T-helper 1 cell (primary cell): ENCODE data around the gene CDC42EP4.

Experiments
- DNase-seq, 5 donors: peaks; one replicate each; pipeline ENCODE4 v3.0.0-alpha.2; 2012 to 2020

CDC42EP4 gene

DNA sequence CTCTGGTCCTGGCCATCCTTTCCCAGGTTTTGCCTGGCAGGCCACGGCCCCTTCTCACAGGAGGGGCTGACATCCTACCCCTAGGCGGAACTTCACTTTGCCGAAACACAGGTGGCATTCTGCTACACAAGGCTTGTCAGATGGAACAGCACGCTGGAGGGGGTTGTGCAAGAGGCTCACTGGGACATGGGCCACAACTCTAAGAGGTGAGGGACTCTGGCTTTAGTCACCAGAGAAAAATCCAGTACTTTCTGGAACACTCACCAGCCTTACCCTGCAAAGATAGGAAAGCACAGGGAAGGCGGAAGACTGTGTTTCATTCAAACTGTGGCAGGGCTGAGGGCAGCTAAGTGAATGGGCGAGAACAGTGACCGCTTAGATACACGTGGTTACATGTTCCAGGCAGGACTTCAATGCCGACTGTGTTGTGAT is 18.3 kb downstream of the CDC42EP4 start:
- no peak for DNase-seq

DNA sequence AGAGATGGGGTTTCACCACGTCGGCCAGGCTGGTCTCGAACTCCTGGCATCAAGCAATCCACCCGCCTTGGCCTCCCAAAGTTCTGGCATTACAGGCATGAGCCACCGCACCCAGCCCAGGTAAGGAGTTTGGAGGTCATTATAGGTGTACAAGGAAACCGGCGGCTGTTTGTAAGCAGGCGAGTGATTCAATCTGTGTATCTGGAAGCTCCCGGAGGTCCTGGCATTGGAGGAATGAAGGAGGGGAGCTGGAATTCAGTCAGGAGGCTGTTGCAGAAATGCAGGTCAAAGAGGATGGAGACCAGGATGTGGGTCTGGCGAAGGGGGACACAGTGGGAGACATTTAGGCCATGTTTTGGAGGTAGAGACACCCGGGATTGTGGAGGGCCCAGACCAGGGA is 18.8 kb downstream of the CDC42EP4 start:
- DNase-seq: no peak

DNA sequence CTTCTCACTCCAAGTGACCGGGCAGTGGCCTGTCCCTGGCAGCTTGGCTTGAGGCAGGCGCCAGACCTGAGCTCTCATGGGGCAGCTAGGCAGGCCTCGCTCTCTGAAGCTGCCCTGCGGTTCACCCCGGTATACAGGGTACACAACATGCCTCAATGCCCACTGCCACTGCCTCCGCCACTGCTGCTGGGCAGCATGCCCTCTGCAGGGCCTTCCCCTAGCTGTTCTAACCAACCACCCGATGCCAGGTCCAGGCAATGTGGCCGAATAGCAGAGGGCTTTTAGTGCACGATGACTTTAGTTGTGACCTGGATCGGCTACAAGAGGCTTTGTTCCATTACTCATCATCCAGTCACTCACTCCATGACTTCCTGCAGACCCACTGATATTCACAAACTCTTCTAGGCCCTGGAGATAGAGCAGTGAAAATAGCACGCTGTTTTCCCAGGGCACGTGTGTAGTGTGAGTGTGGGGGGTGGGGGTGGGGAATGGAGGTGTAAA is 19.7 kb downstream of the CDC42EP4 start:
- no peak for DNase-seq

DNA sequence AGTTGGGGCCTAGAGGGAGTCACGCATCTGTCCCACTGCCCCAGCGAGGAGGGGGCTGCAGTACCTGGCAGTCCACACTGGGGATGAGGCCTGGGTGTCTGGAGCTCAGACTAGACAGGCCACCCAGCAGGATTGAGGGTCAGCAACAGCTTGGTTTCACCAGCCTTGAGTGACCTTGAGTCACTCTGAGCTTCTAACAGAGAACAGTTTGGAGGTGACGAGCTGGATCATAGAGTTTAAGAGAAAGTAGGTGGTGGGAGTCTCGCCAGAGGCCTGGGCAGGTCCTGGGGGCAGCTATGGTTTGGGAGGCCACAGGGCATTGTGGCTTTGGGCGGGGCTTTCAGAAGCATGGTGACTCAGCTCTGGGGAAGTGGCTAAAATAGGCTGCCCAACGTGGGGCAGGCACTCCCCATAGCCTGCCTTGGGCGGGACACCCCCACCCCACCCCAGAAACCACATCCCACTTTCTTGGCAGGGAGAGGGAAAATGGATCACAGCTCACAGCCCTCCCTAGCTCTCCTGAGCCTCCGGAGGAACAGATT is 20.5 kb downstream of the CDC42EP4 start:
- DNase-seq: no peak

DNA sequence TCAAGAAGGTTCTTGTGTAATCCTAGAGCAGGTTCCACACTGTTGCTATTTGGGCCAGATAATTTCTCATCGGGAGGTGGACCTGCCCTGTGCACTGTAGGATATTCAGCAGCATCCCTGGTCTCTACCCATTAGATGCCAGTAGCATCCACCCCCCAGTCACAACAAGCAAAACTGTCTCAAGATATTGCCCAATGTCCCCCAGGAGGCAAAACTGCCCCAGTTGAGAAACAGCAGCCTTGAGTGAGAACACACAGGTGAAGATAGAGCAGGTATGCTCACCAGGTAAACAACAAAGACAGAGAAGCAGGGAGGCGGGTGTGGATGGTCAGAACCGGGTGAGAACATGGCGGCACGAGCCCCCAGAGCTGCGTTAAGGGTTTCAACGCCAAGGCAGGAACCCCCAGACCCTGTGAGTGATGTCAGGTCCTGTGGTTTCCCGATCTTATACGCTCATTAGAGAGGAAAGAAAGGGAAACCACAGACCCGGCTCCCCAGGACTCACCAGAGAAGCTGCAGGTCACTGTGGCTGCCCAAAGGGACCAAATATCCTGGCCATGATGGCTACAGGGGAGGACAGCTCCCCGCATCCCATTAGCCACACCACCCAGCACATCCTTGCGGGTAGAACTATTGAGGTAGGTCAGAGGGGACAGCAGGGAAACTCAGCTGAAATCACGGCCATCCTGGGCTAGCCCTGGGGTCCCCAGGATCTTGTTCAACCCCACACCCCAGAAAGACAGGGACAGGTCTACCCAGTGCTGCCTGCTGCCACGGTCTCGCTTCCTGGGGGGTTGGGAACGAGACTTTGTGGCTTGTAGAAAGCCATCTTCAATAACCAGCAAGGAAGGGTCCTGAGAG is 21.2 kb downstream of the CDC42EP4 start:
- no peak for DNase-seq

DNA sequence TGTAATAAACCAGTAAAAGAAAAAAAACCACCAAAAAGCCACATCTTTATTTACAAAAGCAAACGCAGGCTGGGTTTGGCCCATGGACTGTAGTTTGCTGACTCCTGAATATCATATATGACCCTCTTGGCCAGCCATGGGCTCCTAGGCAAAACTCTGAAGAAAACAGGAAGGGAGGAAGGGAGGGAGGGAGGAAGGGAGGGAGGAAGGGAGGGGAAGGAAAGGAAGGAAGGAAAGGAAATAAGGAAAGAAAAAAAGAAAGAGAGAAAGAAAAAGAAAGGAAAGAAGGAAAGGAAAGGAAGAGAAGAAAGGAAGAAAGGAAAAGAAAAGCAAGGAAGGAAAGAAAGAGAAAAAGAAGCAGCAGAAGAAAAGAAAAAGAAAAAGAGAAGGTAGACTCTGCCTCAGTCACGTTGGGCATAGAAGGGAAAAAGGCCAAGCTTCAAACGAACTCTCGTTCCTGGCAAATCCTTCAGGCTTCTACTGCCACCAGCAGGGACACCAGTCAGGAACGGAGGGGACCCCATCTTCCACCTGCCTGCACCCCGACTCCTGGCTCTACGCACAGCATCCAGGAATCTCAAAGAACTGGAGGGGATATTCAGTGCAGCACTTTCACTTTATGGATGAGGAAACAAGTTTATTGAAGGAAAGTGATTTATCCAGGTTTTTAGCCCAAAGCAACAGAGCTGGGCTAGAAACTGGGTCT is 22.1 kb downstream of the CDC42EP4 start:
- no peak for DNase-seq

DNA sequence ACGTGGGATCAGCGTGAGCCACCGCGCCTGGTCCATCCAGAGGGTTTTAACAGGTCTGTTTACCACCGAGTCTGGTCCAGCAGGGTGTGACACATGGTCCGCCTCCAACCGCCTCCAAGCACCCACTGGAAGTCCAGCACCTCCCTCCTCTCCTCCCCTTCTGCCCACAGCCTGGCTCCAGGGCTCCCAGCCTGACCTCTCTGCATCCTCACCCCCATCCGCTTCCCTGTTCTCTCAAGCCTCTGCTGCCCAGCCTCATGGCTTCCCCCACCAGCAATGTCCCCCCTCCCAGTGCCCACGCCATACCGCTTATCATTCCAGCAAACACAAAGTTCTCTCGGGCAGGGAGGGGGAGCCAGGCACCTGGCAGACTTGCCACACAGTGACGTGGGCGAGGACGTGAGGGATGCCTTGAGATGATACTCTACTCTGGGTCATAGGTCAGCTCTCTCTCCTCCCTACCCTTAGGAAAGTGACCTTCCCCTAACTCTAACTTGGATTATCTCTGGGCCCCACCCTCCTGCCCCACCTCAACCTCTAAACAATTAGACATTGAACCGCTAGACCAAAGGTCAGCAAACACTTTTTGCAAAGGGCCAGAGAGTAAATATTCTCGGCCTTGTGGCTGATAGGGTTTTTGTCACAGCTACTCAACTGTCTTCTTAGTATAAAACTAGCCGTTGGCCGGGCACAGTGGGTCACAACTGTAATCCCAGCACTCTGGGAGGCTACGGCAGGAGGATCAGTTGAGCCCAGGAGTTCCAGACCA is 23.1 kb downstream of the CDC42EP4 start:
- no peak for DNase-seq

DNA sequence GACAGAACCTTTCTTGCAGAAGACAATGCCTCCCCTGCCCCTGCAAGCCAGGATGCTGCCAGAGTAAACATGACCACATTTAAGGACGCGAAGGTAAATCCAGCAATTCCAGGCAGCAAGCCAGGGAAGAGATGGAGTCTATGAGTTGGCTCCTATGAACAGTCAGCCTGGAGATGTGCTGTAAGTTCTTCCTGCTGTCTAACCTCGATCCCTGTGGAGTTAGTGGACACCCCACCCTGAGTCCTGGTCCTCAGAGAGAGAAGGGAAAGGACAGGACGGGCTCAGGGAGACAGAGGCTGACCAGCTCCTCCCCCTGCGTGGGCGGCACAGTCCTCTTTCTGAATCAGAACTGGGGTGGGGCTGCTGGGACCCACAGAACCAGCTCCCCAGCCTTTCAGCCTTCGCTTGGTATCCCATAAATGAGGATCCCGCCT is 24.9 kb downstream of the CDC42EP4 start:
- no peak for DNase-seq

DNA sequence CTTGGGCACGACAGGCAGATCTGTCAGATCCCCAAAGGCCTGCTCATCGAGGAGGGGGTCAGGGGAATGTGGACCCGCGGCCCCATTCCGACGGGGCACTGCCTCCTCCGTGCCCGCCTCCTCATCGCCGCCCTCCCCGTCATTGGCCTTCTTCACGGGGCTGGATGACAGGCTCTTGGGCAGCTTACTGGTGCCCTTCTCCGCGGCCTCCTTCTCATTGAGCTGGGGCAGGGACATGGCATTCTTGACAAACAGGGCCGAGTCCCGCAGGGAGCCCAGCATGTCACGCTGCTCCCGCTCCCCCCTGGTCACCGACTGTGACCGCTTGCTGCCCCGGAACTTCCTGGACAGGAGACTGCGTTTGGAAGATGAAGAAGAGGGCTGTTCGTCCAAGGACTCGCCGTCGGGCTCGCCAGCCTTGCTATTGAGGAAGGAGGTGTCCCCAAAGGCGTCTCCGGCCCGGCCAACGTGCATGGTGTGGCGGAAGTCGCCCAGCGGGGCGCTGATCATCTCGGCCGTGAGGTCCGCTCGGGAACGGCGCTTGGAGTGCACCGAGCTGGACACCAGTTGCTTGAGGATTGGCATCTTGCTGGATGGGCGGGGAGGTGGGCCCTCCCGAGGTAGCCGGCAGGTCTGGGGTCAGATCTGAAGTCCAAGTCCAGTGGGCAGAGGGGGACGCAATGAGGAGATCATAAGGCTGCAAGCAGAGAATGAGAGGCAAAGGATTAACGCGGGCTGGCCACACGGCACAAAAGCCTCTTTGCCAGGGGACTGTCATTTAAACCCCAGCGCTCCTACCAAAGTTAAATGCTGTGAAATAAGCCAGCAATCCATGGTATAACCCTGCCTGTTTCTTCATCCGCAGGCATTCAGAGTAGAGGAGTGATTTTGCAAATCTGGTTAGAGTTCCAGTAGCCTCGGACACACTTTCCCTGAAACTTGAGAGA is 25.6 kb downstream of the CDC42EP4 start:
- DNase-seq: no peak

DNA sequence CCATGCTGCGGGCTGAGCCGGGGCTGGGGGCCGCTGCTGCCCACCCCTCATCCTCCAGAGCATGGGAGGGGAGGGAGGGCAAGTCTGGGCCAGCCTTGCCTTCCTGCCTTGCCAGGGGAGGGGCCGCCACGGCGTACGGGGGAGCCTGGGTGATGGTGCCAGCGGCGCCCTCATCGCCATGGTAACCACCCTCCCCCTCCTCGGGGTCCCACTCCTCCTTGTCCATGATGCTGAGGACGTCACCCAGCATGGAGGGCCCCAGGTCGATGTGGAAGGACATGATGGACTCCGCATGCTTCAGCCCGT is 26.2 kb downstream of the CDC42EP4 start:
- DNase-seq: no peak

DNA sequence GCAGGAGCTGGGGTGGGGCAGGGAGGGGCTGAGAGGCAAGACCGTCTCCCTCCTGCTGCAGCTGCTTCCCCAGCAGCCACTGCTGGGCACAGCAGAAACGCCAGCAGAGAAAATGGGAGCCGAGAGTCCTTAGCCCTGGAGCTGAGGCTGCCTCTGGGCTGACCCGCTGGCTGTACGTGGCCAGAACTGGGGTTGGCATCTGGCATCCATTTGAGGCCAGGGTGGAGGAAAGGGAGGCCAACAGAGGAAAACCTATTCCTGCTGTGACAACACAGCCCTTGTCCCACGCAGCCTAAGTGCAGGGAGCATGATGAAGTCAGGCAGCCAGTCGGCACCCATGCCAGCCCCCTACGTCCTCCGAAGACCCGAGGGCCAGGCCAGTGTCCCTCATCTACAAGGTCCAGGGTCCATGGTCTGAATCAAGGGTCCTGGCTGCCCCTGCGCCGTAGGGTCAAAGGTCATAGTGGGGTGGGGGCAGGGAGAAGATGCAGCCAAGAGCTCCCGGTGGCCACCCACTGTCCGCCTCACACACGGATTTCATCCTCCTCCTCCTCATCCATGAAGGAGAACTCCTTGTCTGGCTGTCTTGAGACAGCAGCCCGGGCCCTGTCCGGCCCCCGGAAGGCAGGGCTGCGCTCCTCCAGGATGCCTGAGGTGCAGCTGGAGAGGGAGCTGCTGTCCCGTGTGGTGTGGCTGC is 26.7 kb downstream of the CDC42EP4 start:
- no peak for DNase-seq

DNA sequence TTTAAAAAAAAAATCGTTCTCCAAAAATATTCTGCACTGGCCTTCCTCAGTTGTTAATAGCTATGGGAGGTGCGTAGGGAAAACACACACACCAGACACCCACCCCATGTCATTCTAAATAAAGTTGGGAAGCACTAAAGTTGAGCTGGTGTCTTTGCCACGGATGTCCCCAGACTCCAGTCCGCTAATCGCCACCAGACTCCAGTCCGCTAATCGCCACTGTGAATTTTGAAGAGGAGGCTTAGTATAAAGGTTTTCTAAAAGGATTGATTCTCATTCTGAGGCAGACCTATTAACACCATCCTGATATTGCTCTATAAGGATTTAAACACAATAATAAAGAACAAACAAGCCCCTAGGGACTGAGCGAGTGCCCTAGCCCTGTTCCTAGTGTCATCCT is 27.4 kb downstream of the CDC42EP4 start:
- no peak for DNase-seq

DNA sequence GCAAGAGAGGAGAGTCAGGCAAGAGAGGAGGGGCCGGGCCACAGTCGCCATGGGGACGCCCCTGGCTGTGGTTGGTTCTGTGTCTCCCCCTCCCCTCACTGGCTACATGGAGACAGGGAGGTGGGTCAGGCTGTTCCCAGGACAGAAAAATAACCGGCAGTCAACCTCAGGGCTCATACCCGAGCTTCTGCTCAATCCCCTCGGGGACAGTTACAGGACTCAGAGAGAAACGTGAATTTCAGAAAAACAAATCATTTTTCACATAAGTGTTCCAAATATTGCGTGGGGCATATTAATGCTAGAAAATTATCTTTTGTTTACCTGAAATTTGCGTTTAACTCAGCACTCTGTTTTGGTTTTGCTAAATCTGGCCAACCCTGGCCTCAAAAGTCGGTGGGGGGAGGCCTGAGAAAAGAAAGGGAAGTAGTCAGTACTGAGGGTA is 27.9 kb downstream of the CDC42EP4 start:
- no peak for DNase-seq

DNA sequence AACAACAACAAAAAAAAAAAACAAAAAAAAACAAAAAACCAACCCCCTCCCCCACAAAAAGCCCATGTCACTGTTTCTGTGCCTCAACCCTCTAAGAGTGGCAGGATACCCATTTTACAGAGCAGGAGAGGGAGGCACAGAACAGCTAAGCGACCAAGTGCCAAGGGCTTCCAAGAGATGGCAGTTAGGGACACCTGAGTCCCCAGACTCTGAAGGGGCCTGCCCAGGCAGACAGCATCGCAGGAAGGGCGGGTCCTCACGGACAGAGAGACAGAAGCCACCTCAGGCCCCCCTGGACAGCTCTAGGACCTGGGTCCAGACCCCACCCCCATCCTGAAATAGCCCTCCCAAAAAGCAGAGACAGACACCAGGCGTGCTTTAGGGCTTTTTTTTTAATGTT is 28.6 kb downstream of the CDC42EP4 start:
- DNase-seq: no peak

DNA sequence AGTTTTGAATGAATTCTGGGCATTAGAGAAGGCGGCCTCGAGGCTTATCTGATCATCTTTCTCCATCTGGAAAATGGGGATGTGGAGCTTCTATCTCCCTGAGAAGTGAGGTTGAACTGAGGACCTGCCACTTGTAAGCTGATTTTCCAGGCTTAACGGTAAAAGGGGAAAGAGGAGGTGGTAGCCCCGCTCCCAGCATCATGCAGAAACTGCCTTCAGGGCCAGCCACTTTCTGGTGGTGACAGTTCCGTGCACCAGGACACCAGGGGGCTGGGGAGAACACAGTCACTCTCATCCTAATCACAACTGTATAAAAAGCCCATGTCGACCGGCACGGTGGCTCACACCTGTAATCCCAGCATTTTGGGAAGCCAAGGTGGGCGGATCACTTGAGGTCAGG is 29.2 kb downstream of the CDC42EP4 start:
- no peak for DNase-seq

DNA sequence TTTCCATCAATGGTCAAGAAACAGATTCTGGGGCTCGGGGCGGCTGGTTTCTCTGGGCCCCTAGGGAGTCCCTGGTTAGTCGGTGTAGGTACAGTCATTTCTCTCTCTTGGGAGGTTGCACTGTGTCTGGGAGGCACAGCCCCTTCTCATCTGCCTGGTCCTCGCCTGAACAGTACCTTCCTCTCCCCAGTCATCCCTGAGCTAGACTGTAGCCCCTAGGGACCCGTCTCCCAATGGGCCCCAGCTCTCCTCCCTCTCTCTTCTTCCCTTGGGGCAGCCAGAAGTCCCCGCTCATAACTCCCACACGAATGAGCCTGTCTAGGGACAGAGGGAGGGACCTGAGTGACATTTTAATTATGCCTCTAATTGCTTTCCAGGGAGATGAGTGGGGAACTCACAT is 29.9 kb downstream of the CDC42EP4 start:
- DNase-seq: no peak

DNA sequence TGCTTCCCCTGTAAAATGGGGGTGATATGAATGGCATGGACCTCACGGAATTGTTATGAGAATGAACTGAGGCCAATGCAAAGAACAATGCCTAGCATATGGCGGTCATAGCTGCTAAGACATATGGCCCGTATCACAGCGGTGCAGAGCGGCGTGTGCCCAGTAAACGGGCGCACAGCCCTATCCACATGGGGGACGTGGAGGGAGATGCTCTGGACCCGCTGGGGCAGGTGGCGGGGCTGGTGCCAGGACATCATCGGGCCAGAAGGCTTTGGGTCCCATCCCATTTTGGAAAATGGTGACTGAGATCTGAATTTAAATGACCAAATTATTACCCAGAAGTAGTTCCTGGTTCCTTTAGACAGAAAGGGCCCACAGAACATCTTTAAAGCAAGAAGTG is 31.6 kb downstream of the CDC42EP4 start:
- no peak for DNase-seq

DNA sequence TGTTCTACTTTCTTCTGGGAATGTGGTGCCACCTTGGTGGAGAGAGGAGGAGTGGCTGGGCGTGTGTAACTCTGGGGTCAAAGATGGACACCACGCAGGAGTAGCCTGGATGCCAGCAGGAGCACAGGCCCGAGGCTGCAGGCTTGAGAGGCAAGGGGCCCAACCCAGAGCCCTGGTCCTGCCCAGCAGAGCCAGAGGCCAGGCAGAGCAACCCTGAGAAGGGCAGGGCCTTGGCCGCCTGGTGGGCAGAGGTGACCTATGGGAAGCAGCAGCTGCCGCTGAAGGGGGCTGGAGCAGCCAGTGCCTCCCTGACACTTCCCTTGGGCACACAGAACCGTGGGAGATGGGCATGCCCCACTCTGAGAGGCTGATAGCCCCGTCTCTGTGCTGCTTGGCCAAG is 32.1 kb downstream of the CDC42EP4 start:
- no peak for DNase-seq

DNA sequence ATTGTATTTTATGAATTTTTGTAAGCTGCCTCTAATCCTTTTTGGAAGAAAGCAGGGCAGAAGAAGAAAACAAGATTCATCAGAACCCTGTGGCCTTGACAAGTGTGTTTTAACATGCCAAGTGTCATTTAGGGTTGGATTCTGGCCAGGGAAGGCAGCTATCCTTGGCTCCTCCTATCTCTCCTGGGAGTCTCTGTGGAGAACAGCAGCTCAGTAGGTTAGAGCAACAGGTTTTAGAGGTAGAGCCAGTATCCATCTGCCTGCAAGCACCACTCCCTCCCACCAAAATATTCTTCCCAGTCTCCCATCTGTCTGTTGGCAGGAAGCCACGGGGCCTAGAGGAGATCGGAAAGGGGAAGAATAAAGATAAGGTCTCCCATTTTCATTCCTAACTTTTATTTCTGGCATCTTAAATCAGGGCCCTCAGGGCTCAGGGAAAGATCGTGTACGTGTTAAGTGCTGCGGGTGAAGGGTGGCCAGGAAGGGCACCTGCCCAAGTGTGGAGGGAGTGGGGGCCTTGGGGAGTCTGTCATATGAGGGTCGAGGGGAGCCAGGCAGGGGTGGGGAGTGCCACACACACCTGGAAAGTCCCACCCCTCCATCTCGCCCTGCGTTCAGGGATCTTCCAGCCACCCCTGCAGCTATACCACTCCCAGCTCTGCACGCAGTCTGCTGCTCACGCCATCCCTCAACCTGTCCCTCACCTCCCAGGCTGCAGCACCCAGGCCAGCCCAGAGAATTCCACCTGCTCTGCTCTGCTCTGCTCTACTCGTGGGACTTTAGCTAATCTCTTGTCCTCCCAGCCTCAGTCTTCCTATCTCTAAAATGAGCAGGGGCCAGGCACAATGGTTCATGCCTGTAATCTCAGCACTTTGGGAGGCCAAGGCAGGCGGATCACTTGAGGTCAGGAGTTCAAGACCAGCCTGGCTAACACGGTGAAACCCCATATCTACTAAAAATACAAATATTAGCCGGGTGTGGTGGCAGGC is 33.0 kb downstream of the CDC42EP4 start:
- DNase-seq: no peak

DNA sequence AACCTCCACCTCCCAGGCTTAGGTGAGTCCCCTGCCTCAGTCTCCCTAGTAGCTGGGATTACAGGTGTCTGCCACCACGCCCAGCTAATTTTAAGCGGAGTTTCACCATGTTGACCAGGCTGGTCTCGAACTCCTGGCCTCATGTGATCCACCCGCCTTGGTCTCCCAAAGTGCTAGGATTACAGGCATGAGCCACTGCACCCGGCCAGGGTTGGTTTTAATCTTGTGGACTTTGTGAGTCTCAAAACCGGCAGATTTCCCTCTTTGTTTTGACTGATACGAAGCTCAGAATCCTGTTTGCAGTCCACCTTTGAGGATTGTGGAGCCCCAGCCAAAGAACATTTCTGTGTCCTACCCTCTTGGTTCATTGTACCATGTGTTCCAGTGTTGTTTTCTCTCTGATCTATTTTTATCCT is 33.7 kb downstream of the CDC42EP4 start:
- DNase-seq: no peak
